Measurements from ENCODE around the gene THUMPD3. TPM values are rescaled to one million over a fixed set of nuclear protein-coding genes. Genes with fewer than 3 reads are reported as not detected.

Gene THUMPD3
- total and polyA plus RNA-seq, 9 of the 15 experiments (the other 6 are each of a cell fraction or from before 2014, with no cell fraction given) = 58.3 to 132 (median 113) TPM

DNA sequence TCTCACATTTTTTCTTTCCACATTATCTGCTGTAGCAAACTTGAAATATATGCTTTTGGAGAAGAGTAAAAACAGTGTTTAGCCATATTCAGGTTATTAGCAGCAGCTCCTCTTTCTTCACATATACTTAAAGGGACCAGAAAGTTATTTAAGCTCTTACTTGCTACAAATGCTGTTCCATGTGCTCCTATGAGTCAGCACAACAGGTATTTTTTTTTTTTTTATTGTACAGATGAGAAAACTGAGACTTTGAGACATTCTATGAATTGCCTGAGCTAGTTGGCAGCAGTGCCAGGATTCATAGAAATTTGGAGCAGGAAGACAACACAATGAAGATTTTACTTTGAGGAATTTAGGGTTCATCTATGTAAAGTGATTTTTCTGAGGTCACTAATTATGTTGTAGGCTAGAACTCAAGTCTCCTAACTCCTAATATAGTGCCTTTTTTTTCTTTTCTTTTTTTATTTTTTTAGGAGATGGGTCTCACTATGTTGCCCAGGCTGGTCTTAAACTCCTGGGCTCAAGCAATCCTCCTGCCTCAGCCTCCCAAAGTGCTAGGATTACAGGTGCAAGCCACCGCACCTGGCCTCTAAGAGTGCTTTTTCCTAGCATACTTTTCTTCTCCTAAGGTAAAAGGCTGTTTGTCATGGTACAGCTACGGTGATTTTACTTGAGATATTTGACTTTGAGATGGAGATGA is 58.1 kb downstream of the THUMPD3 start:
- FAIRE-seq (no peak), DNase-seq (ENCODE audit: extremely low read depth in 1 of 4, low spot score in 3 of 4) (no peak), ATAC-seq (peak; percentile 6; the same call in 2 of the 3 replicates)
- POLR2A ChIA-PET = interaction anchor here (1.3 to 8.1 kb wide), 5 partner anchors 11 to 58 kb away, joined by 5 to 150 read pairs (median 13); partner anchors contain the start of genes SETD5 and THUMPD3
- Histone ChIP-seq H3K4me1 (replicated peaks in 1 of 2; ENCODE audit: control insufficient read depth in 2 of 2, insufficient read depth in 2 of 2, low read length in 2 of 2) (peaks cover 0 to 26% of the 10 kb centered on the region in 2 experiments; a peak in 3 of 5 replicates), H3K4me3 (no peak overlapping the region), H3K79me2 (ENCODE audit: control insufficient read depth, insufficient read depth, low read length) (peaks cover 98% of the 10 kb centered on the region), H3K9me3 (replicated peaks; ENCODE audit: control insufficient read depth, insufficient read depth, low read depth, low read length) (no peaks in the 10 kb centered on the region), H3K9ac (ENCODE audit: insufficient read depth in 1 of 2, low read depth in 2 of 2, low read length in 2 of 2) (peak overlapping the region in 1 of 2 experiments; percentile 38; a peak in 2 of 4 replicates), H3K36me3 (ENCODE audit: control insufficient read depth, insufficient read depth, low read length) (peaks cover 61% of the 10 kb centered on the region), H2AFZ (ENCODE audit: low read depth, low read length) (no peak overlapping the region), H3K27me3 (ENCODE audit: control insufficient read depth in 2 of 2, insufficient read depth in 2 of 2, low read length in 2 of 2) (no peaks in the 10 kb centered on the region), H3K4me2 (ENCODE audit: insufficient read depth, low read length) (no peak overlapping the region), H3K9me1 (ENCODE audit: control insufficient read depth, insufficient read depth, low read length) (no peaks in the 10 kb centered on the region), H4K20me1 (replicated peaks; ENCODE audit: control insufficient read depth, insufficient read depth, low read length) (peaks cover 15% of the 10 kb centered on the region; the same call in 1 of the 2 replicates), H3K27ac (ENCODE audit: extremely low read depth, low read depth, low read length) (peak overlapping the region; percentile 55; the same call in 2 of the 3 replicates)
- 60% methylated on average over 2 of the region's 2 CpGs for WGBS (ENCODE audit: insufficient coverage, low coverage, missing lambda C conversion rate)
- no TSS peak for BruUV-seq (replicated peaks)
- in situ Hi-C loops (cut with MboI) (no loop called here), intact Hi-C loops (cut with micrococcal nuclease) (loop anchor here (5.0 kb wide), 1 partner anchor 34 kb away; no protein-coding TSS in a partner anchor)
- CTCF ChIA-PET (ENCODE audit: low intra/inter-chr PET ratio) = interaction anchor here (1.3 to 3.0 kb wide), 2 partner anchors 68 kb away, joined by 4 to 34 read pairs; no protein-coding TSS in a partner anchor
- TF ChIP-seq CC2D1A (IDR thresholded peaks at IDR 0.05) (0 out of 2 replicates have a peak, but pooled peaks have one; percentile 21), FOXA1 (IDR thresholded peaks at IDR 0.05; ENCODE audit: borderline replicate concordance) (no peak), ZNF79 (CRISPR knock-in tag; IDR thresholded peaks at IDR 0.05; ENCODE audit: low read depth) (no peak), KDM2B (CRISPR knock-in tag; IDR thresholded peaks at IDR 0.05) (no peak), BRD9 (IDR thresholded peaks at IDR 0.05; ENCODE audit: low read depth, partially characterized antibody) (peak; percentile 19), C11orf30 (IDR thresholded peaks at IDR 0.05; ENCODE audit: low read depth) (peak; percentile 86), HDAC2 (IDR thresholded peaks at IDR 0.05) (peak; percentile 60; the same call in 1 of the 2 replicates), ZNF436 (CRISPR knock-in tag; IDR thresholded peaks at IDR 0.05) (no peak), NFE2 (IDR thresholded peaks at IDR 0.05; ENCODE audit: low read depth) (peak; percentile 88), HDAC1 (IDR thresholded peaks at IDR 0.05) (0 out of 4 replicates have a peak, but pooled peaks of 1 of the 2 experiments have one; percentile 34), MAFK (IDR thresholded peaks at IDR 0.05; ENCODE audit: low read length) (peak; percentile 38; the same call in 1 of the 2 replicates), ZNF274 (IDR thresholded peaks at IDR 0.05; ENCODE audit: borderline replicate concordance, low read depth, low read length) (no peak), ZNF699 (CRISPR knock-in tag; IDR thresholded peaks at IDR 0.05; ENCODE audit: insufficient replicate concordance) (no peak), ZNF444 (CRISPR knock-in tag; IDR thresholded peaks at IDR 0.05) (no peak)
- TF ChIP-seq, protein P1, sequence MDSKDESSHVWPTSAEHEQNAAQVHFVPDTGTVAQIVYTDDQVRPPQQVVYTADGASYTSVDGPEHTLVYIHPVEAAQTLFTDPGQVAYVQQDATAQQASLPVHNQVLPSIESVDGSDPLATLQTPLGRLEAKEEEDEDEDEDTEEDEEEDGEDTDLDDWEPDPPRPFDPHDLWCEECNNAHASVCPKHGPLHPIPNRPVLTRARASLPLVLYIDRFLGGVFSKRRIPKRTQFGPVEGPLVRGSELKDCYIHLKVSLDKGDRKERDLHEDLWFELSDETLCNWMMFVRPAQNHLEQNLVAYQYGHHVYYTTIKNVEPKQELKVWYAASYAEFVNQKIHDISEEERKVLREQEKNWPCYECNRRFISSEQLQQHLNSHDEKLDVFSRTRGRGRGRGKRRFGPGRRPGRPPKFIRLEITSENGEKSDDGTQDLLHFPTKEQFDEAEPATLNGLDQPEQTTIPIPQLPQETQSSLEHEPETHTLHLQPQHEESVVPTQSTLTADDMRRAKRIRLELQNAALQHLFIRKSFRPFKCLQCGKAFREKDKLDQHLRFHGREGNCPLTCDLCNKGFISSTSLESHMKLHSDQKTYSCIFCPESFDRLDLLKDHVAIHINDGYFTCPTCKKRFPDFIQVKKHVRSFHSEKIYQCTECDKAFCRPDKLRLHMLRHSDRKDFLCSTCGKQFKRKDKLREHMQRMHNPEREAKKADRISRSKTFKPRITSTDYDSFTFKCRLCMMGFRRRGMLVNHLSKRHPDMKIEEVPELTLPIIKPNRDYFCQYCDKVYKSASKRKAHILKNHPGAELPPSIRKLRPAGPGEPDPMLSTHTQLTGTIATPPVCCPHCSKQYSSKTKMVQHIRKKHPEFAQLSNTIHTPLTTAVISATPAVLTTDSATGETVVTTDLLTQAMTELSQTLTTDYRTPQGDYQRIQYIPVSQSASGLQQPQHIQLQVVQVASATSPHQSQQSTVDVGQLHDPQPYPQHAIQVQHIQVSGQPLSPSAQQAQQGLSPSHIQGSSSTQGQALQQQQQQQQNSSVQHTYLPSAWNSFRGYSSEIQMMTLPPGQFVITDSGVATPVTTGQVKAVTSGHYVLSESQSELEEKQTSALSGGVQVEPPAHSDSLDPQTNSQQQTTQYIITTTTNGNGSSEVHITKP (IDR thresholded peaks at IDR 0.05; ENCODE audit: partially characterized antibody) = peak; percentile 17
- TF ChIP-seq, protein P2, sequence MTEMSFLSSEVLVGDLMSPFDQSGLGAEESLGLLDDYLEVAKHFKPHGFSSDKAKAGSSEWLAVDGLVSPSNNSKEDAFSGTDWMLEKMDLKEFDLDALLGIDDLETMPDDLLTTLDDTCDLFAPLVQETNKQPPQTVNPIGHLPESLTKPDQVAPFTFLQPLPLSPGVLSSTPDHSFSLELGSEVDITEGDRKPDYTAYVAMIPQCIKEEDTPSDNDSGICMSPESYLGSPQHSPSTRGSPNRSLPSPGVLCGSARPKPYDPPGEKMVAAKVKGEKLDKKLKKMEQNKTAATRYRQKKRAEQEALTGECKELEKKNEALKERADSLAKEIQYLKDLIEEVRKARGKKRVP (CRISPR knock-in tag; IDR thresholded peaks at IDR 0.05) = no peak
- TF ChIP-seq, protein P3, sequence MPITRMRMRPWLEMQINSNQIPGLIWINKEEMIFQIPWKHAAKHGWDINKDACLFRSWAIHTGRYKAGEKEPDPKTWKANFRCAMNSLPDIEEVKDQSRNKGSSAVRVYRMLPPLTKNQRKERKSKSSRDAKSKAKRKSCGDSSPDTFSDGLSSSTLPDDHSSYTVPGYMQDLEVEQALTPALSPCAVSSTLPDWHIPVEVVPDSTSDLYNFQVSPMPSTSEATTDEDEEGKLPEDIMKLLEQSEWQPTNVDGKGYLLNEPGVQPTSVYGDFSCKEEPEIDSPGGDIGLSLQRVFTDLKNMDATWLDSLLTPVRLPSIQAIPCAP (CRISPR knock-in tag; IDR thresholded peaks at IDR 0.05; ENCODE audit: borderline replicate concordance) = no peak
